CD14-positive monocyte (primary cell): ENCODE data around the gene MLLT10. TPM values are rescaled to one million over a fixed set of nuclear protein-coding genes. Genes with fewer than 3 reads are reported as not detected.

Source experiments
- DNase-seq, 3 donors: peaks; one replicate each; pipeline ENCODE4 v3.0.0-alpha.2; 2011 to 2022
- H2AFZ ChIP-seq: 2 replicates; pipeline ENCODE4 v1.6.0; 2012; ENCODE audit warnings: mild to moderate bottlenecking, low read depth, low read length, inconsistent platforms; ENCODE audit not compliant: insufficient read depth, poor library complexity, severe bottlenecking
- H3K27ac ChIP-seq, 2 donors: 1 replicate in 1 of 2; 2 replicates in 1 of 2; pipeline ENCODE4 v1.5.1; 2012 to 2013; ENCODE audit warnings: low read length in 2 of 2, control low read depth in 1 of 2, inconsistent platforms in 1 of 2, low read depth in 1 of 2, mild to moderate bottlenecking in 1 of 2
- H3K27me3 ChIP-seq, 2 donors: one replicate each; pipeline versions ENCODE4 v1.6.0 to v1.6.1; 2011 to 2013; ENCODE audit warnings: low read length in 2 of 2; ENCODE audit not compliant: control insufficient read depth in 2 of 2, insufficient read depth in 2 of 2
- H3K36me3 ChIP-seq, 2 donors: replicated peaks in 1 of 2; 1 replicate in 1 of 2; 2 replicates in 1 of 2; pipeline versions ENCODE4 v1.5.1 to v1.6.1; 2012 to 2013; ENCODE audit warnings: low read length in 2 of 2, control low read depth in 1 of 2, inconsistent platforms in 1 of 2, mild to moderate bottlenecking in 1 of 2; ENCODE audit not compliant: insufficient read depth in 2 of 2, control insufficient read depth in 1 of 2
- H3K4me1 ChIP-seq, 2 donors: 1 replicate in 1 of 2; 2 replicates in 1 of 2; pipeline versions ENCODE4 v1.5.1 to v1.6.1; 2012 to 2013; ENCODE audit warnings: low read length in 2 of 2, control low read depth in 1 of 2, inconsistent platforms in 1 of 2, mild to moderate bottlenecking in 1 of 2, moderate library complexity in 1 of 2; ENCODE audit not compliant: insufficient read depth in 2 of 2, control insufficient read depth in 1 of 2
- H3K4me2 ChIP-seq: replicated peaks from 2 replicates; pipeline ENCODE3; 2012; ENCODE audit warnings: low read length, moderate library complexity, mild to moderate bottlenecking; ENCODE audit not compliant: poor library complexity, severe bottlenecking; ENCODE audit errors: extremely low read depth
- H3K4me3 ChIP-seq, 3 experiments: fragments of 200-600 bp in 1 of 3; sonication (generic) in 1 of 3; replicated peaks in 1 of 3; 1 replicate in 2 of 3; 2 replicates in 1 of 3; pipeline ENCODE4 v1.5.1; 2011 to 2013; ENCODE audit warnings: low read length in 3 of 3, mild to moderate bottlenecking in 3 of 3, control low read depth in 2 of 3, low read depth in 2 of 3, inconsistent platforms in 1 of 3, moderate library complexity in 1 of 3
- H3K79me2 ChIP-seq: 2 replicates; pipeline ENCODE4 v1.6.0; 2012; ENCODE audit warnings: mild to moderate bottlenecking, control low read depth, inconsistent platforms, low read length, moderate library complexity; ENCODE audit not compliant: insufficient read depth
- H3K9ac ChIP-seq: 2 replicates; pipeline ENCODE4 v1.6.0; 2017; ENCODE audit warnings: low read length, mild to moderate bottlenecking; ENCODE audit not compliant: insufficient read depth, poor library complexity, severe bottlenecking
- H3K9me3 ChIP-seq, 2 donors: replicated peaks in 1 of 2; 1 replicate in 1 of 2; 2 replicates in 1 of 2; pipeline versions ENCODE4 v1.5.1 to v1.6.1; 2012 to 2013; ENCODE audit warnings: low read length in 2 of 2, control low read depth in 1 of 2; ENCODE audit not compliant: control insufficient read depth in 1 of 2, insufficient read depth in 1 of 2
- H4K20me1 ChIP-seq: 2 replicates; pipeline ENCODE4 v1.6.0; 2012; ENCODE audit warnings: mild to moderate bottlenecking, low read length, control low read depth, moderate library complexity; ENCODE audit not compliant: insufficient read depth
- H3K27ac Mint-ChIP-seq, 7 donors: one replicate each; pipeline ENCODE4 v1.8.0; 2020; ENCODE audit warnings: mild to moderate bottlenecking in 7 of 7, mixed read lengths in 7 of 7, moderate library complexity in 6 of 7, inconsistent platforms in 2 of 7
- H3K27me3 Mint-ChIP-seq, 3 donors: one replicate each; pipeline ENCODE4 v1.8.0; 2021 to 2022; ENCODE audit warnings: low read depth in 3 of 3, mild to moderate bottlenecking in 3 of 3, mixed read lengths in 3 of 3, moderate library complexity in 3 of 3, inconsistent platforms in 1 of 3
- H3K36me3 Mint-ChIP-seq, 2 donors: one replicate each; pipeline ENCODE4 v1.8.0; 2020; ENCODE audit warnings: mixed read lengths in 2 of 2, inconsistent platforms in 1 of 2, mild to moderate bottlenecking in 1 of 2
- H3K4me1 Mint-ChIP-seq: one replicate; pipeline ENCODE4 v1.8.0; 2020; ENCODE audit warnings: mild to moderate bottlenecking, mixed read lengths
- H3K4me3 Mint-ChIP-seq, 2 donors: one replicate each; pipeline ENCODE4 v1.8.0; 2020; ENCODE audit warnings: mild to moderate bottlenecking in 2 of 2, mixed read lengths in 2 of 2, moderate library complexity in 1 of 2
- H3K9me3 Mint-ChIP-seq, 7 donors: one replicate each; pipeline ENCODE4 v1.8.0; 2020 to 2022; ENCODE audit warnings: mixed read lengths in 7 of 7, mild to moderate bottlenecking in 6 of 7, moderate library complexity in 6 of 7, inconsistent platforms in 2 of 7
- CTCF ChIP-seq: fragments of 200-600 bp; IDR thresholded peaks from one replicate; pipeline ENCODE4 v1.8.0; 2022; ENCODE audit warnings: antibody characterized with exemption, mild to moderate bottlenecking
- WGBS: methylation state at CpG from one replicate; pipeline ENCODE4 v1.1.5; 2013; ENCODE audit warnings: missing lambda C conversion rate; ENCODE audit not compliant: insufficient coverage; 5-methylcytosine and 5-hydroxymethylcytosine counted together
- intact Hi-C, 2 donors: fragments of 100-400 bp; cut with micrococcal nuclease; formaldehyde crosslinking; loops; one replicate each; pipeline versions ENCODE4 v1.15.0 to v1.15.1; 2023
- polyA plus RNA-seq, 3 donors: library from polyadenylated mRNA; depleted of rRNA in 1 of 3; unstranded in 2 of 3; stranded (reverse) in 1 of 3; fragments of 300-500 nt in 2 of 3; fragments of >200 nt in 1 of 3; fragmentation: Illumina TruSeq in 2 of 3; gene quantifications; 1 replicate in 2 of 3; 2 replicates in 1 of 3; pipeline ENCODE4 v1.2.3, GENCODE V29; 2012 to 2021

Gene MLLT10
- polyA plus RNA-seq, 3 donors = 4.9 to 39.1 (median 7.5) TPM

GRCh38 chr10:21519397-21519933, 14.6 kb upstream of the MLLT10 start:
- H3K36me3 Mint-ChIP-seq = peaks cover 10 to 21% of the 10 kb centered on the region in 2 donors
- H3K4me2 ChIP-seq = peak overlapping the region; percentile 91
- H3K27me3 ChIP-seq = peaks cover 50 to 55% of the 10 kb centered on the region in 2 donors
- peak overlapping the region; percentile 24 to 79 (median 57) for H3K4me3 ChIP-seq
- H3K4me1 ChIP-seq = peaks cover 41 to 44% of the 10 kb centered on the region in 2 donors
- peaks cover 0 to 15% (median 12%) of the 10 kb centered on the region in 7 donors for H3K9me3 Mint-ChIP-seq
- no peak overlapping the region for H3K9ac ChIP-seq
- peaks cover 4 to 13% of the 10 kb centered on the region in 2 donors for H3K9me3 ChIP-seq
- no peaks in the 10 kb centered on the region for H3K36me3 ChIP-seq
- H3K27ac ChIP-seq = no peak overlapping the region
- H3K4me1 Mint-ChIP-seq = peaks cover 45% of the 10 kb centered on the region
- H3K27me3 Mint-ChIP-seq = peaks cover 51 to 68% (median 53%) of the 10 kb centered on the region in 3 donors
- intact Hi-C loops = loop anchor here (10.0 kb wide), 2 partner anchors 735 to 825 kb away; partner anchors contain the start of gene SPAG6 (in 1 of the 2)
- H3K4me3 Mint-ChIP-seq = peak overlapping the region; percentile 83 to 97
- DNase-seq = no peak
- H4K20me1 ChIP-seq = no peaks in the 10 kb centered on the region
- H3K79me2 ChIP-seq = no peaks in the 10 kb centered on the region
- peak overlapping the region; percentile 51 for H2AFZ ChIP-seq
- WGBS = 7% methylated on average over 5 of the region's 11 CpGs
- H3K27ac Mint-ChIP-seq = no peak overlapping the region
- TF ChIP-seq CTCF = no peak

GRCh38 chr10:21519941-21520436, 14.0 kb upstream of the MLLT10 start:
- Mint-ChIP-seq H3K4me1 (peaks cover 49% of the 10 kb centered on the region), H3K36me3 (peaks cover 10 to 21% of the 10 kb centered on the region in 2 donors), H3K27me3 (peaks cover 47 to 63% (median 49%) of the 10 kb centered on the region in 3 donors), H3K27ac (no peak overlapping the region), H3K4me3 (peak overlapping the region; percentile 83 to 97), H3K9me3 (peaks cover 0 to 15% (median 12%) of the 10 kb centered on the region in 7 donors)
- intact Hi-C loops = loop anchor here (10.0 kb wide), 2 partner anchors 735 to 825 kb away; partner anchors contain the start of gene SPAG6 (in 1 of the 2)
- H3K9me3 ChIP-seq = peaks cover 4 to 13% of the 10 kb centered on the region in 2 donors
- peak overlapping the region; percentile 24 to 79 (median 57) for H3K4me3 ChIP-seq
- no peak overlapping the region for H3K27ac ChIP-seq
- H4K20me1 ChIP-seq = no peaks in the 10 kb centered on the region
- peak overlapping the region; percentile 51 for H2AFZ ChIP-seq
- H3K27me3 ChIP-seq = peaks cover 45 to 50% of the 10 kb centered on the region in 2 donors
- H3K4me1 ChIP-seq = peaks cover 41 to 47% of the 10 kb centered on the region in 2 donors
- whole genome bisulfite sequencing = 0% methylated on average over 3 of the region's 12 CpGs
- peak in 1 of 3 donors; percentile 51 for DNase-seq
- H3K9ac ChIP-seq = no peak overlapping the region
- no peaks in the 10 kb centered on the region for H3K79me2 ChIP-seq
- peak overlapping the region; percentile 91 for H3K4me2 ChIP-seq
- TF ChIP-seq CTCF = no peak
- H3K36me3 ChIP-seq = no peaks in the 10 kb centered on the region
